Tongue (tissue), 2 donors: Measurements from ENCODE around the gene RAB10. TPM values are rescaled to one million over a fixed set of nuclear protein-coding genes. Genes with fewer than 3 reads are reported as not detected.
A peak's percentile ranks its signal among the peaks of the same experiment; 100 is the strongest.
"Not testable (repeated sequence)": the region's sequence is repeated elsewhere in the genome, so short reads cannot be mapped to it uniquely, and the experiment has no call there.

Experiments
- DNase-seq: peaks from one replicate; pipeline ENCODE4 v3.0.0-alpha.2; 2015
- total RNA-seq: library from RNA; depleted of rRNA; stranded (reverse); fragments of >200 nt; gene quantifications from one replicate; pipeline ENCODE4 v1.2.3, GENCODE V29; 2014

Gene RAB10
- total RNA-seq, 1 donor from 2014 or later: 96.6 TPM

DNA sequence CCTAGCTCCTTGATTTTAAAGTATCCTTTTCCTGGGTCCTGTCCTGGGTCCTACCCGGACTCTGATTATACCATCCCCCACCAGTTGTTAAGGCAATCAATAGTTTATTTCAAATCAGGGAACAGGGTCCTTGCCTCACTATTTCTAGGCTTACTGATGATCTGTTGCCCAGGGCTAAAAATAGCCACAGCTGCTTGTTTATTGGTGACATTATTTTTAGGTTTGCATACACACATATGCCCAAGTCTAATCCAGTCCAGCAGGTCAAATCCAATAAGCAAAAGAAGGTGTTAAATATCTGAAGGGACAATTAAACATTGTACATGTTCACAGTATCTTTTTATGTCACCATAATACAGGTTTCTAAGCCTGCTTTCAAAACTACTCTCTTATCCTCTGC, 66.0 kb downstream of the RAB10 start:
- DNase-seq: peak; percentile 53

DNA sequence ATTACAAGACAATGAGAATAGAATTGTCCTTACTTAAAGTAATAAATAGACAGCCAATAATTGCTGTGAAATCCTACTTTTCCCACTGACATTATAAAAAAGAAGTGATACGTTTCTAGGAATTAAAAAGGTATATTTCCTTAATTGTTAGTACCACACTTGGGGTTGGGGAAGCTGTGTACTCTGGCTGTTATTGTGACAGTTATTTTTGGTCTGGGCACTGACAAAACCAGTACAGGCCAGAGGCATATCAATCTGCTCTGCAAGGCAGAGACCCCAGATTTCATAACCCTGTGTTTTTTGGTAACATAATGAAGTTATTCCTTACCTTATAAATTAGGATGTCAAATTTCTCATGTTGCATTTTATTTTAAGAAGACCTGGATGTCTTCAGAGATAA, 66.5 kb downstream of the RAB10 start:
- DNase-seq: no peak

DNA sequence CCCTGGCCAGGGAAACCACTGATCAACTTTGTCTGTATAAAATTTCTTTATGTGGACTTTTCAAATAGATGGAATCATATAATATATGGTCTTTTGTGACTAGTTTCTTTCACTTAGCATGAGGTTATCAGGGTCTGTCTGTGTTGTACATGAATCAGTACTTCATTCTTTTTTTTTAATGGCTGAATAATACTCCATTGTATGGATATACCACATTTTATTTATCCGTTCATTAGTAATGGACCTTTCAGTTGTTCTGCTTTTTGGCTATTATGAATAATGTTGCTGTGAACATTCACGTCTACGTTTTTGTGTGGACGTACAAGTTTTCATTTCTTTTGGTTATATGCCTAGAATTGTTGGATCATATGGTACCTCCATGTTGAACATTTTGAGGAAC, 69.9 kb downstream of the RAB10 start:
- DNase-seq: no peak

DNA sequence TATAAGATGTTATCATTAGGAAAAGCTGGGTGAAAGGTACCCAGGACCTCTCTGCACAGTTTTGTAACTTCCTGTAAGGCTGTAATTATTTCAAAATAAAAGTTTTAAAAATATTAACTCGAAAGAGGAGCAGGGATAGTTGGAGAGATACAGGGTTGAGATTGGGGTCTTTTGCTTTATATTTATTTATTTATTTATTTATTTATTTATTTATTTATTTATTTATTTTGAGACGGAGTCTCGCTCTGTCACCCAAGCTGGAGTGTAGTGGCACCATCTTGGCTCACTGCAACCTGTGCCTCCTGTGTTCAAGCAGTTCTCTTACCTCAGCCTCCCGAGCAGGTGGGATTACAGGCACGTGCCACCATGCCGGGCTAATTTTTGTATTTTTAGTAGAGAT, 74.8 kb downstream of the RAB10 start:
- not testable (repeated sequence) for DNase-seq

DNA sequence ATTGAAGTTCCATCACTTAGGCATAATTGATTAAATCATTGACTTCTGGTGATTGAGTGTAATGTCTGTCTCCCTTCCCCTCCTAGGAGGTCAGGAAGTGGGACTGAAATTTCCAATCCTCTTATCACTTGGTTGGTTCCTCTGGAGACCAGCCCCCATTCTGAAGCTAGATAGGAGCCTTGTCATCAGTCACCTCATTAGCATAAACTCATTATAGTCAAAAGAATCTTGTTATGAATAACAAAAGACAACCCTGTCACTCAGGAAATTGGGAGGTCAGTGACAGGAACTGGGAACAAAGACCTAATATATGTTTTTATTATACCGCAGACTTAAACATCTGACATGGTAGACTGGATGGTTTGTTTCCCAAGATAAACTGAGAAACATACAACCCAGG, 78.3 kb downstream of the RAB10 start:
- DNase-seq: no peak

DNA sequence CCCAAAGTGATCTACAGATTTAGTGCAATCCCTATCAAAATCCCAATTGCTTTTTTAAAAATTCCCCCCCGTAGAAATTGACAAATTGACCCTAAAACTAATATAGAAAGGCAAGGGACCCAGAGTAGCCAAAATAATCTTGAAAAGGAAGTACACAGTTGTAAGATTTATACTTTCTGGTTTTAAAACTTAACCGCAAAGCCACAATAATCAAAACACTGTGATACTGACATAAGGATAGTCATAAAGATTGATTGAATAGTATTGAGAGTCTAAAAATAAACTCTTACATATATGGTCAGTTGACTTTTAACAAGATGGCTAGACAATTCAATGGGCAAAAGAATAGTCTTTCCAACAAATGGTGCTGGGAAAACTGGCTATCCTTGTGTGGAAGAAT, 80.3 kb downstream of the RAB10 start:
- DNase-seq: no peak

DNA sequence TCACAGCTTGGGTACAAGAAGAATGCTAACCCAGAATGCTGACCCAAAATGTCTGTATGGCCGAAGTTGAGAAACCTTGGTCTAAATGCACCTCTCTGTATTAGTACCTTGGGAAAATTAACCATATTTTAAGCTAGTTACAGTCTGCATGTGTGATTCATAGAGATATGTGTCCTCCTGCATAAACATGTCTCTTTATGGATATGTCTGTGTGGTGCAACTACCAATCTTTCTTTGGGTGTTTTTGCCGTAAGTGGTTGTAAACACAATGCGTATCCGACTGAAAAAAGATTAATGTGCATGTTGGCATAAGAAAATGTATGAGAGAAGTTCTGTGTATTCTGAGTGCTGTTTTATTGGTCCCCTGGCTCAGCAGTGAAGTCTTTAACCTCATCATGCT, 84.8 kb downstream of the RAB10 start:
- DNase-seq: no peak

DNA sequence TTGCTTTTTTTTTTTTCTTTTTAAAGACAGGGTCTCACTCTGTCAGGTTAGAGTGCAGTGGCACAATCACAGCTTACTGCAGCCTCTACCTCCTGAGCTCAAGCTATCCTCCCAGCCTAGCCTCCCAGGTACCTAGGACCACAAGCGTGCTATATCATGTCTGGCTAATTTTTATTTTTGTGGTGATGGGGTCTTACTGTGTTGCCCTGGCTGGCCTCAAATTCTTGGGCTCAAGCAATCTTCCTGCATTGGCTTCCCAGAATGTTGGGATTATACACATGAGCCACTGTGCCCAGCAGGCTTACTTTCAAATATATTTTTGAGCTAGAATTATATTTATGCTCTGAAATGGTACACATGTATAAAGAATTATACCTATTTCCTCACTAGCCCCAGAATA, 85.6 kb downstream of the RAB10 start:
- no peak for DNase-seq

DNA sequence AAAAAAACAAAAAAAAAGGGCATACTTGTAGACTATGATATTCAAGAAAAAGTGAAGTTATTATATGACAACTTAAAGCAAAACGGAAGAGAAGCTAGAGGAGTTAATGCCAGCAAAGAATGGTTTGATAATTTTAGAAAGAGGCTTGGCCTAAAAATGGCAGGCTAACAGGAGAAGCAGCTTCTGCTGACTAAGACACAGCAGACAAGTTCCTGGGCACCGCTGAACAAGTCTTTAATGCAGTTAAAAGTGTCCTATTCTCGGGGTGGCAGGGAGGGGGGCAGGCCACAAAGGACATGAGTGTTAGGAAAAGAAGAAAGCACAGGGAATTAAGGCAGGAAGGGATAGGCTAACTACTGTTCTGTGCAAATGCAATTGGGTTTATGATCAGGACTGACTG, 88.7 kb downstream of the RAB10 start:
- DNase-seq: no peak

DNA sequence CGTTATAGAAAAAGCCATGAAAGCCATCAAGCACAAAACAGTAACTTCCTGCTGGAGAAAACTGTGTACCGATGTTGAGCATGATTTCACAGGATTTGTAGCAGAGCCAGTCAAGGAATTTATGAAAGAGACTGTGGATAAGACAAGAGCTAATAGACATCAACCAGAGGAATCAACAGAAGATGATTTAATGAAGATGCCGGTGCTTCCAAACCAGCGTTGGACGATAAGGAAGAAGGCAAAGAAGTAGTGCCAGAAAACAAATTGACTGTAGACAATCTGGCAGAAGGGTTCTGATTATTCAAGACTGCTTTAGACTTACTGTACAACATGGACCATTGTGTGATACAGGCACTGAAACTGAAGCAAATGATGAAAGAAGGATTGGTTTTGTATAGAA, 89.5 kb downstream of the RAB10 start:
- DNase-seq: no peak

DNA sequence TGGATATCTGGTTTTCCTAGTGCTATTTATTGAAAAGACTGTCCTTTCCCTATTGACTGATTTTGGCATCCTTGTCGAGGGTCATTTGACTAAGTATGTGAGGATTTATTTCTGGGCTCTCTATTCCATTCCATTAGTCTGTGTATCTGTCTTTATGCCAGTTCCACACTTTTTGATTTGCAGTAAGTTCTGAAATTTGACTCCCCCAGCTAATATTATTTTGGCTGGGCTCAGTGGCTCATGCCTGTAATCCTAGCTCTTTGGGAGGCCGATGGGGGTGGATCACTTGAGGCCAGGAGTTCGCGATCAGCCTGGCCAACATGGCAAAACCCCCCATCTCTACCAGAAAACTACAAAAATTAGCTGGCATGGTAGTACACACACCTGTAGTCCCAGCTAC, 92.2 kb downstream of the RAB10 start:
- DNase-seq: peak; percentile 17

DNA sequence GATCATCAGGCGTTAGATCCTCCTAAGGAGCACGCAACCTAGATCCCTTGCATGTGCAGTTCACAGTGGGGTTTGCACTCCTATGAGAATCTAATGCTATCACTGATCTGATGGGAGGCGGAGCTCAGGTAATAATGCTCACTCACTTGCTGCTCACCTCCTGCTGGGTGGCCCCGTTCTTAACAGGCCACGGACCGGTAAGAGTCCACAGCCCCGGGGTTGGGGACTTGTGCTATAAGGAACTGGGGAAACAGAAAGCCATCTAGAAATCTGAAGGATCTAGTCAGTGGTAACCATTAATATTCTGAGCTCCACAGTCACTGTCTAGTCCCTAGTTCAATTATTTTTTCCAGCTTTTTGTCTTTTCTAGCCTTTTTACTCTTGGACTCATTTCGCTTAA, 94.3 kb downstream of the RAB10 start:
- no peak for DNase-seq

DNA sequence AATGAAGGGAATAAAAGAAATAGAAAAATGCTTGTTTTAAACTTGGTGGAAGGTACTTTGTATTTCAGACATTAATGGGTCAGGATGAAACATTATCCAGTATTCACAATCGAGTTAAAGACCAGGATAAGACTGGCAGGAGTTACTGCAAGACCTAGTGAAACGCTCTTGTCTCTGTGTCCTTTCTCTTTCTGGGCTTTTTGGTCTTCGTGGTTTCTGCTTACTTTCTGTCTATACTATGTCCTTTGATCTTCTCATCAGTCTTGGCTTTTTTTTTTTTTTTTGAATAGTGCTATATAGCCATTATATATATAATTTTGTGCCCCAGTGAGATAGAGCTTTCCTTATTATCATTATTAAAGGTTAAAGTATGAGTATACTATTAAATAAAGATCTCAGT, 96.9 kb downstream of the RAB10 start:
- no peak for DNase-seq

DNA sequence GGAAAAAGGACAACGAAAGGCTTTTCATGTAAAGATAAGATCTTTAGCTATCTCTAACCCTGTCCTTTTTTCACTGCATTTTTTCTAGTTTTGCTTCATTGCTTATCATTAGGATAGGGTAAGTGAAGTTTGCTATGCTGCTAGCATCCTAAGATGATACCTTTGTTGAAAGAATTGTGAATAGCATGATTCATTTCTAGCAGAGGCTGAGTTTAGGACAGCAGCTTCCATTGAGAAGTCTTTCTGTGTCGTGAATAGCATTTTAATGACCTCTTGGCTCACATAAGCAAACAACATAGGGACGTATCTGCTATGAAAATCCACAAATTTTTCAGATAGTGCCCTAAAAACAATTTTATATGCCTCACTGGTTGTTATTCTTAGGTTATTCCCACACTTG, 102.6 kb downstream of the RAB10 start:
- DNase-seq: no peak

DNA sequence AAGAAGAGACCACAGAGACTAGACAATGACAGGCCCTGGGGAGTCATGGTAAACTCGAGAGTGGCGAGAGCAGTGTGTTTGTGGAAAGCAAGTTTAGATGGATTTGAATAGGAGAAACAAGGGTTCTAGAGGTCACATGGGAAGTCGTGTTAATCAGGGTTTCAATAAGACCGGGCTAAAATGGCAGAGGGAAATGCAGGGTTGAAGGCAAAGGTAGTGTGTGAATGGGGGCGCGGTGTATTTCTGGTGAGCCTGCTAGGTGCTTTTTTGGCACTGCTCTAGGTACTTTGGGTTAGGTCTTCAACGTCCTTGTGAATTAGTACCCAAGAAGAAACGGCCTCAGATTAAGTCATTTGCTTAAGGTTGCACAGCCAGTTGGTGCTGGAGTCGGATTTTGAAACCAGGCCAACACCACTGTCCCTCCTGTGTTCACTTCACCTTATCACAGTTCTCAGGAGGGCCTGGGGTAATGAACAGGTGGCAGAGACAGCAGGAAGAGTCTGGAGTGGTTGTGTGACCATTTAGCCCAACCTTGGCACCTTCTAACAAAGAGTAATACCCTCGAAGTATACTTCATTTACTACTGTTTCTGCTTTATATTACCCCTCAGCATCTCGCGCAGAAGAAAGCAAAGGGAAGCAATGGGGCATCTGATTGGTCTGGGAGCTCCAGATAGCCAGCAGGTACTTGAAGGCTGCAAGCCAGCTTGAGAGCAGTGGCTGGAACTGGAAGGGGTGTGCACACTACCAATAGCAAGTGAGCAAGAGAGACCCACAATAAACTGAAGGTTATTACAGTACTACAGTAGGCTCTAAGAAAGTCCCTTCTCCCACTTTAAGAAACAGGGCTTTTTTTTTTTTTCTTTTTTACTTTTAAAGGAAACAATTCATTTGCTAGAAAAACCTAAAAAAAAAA, 105.6 kb downstream of the RAB10 start:
- DNase-seq: peak; percentile 5

DNA sequence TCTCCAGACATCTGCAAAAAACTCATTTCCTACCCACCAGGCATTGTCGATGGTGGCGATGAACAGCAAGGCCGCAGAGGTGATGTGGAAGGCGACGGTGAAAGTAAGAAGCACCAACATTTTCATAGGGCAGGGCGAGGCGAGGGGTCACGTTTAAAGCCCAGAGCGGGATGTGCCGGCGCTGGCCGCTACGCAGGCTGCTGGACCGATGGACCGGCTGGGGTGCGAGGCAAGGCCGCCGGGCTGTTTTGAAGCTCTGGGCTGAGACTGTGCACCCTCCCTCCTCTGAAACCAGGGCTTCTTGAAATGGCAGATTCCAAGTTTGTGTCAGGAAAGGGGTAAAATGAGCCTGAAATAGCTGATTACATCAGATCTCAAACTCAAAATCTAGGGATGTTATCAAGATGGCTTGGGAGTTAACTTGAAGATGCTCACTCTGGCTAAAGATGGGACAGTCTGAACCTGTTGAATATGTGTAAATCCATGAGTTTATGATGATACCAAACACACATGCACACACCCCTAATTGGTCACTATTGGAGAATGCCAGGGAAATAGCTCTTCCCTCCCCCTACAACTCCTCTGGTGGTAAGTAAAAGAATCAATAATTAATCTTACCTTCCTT, 107.4 kb downstream of the RAB10 start:
- DNase-seq: no peak

DNA sequence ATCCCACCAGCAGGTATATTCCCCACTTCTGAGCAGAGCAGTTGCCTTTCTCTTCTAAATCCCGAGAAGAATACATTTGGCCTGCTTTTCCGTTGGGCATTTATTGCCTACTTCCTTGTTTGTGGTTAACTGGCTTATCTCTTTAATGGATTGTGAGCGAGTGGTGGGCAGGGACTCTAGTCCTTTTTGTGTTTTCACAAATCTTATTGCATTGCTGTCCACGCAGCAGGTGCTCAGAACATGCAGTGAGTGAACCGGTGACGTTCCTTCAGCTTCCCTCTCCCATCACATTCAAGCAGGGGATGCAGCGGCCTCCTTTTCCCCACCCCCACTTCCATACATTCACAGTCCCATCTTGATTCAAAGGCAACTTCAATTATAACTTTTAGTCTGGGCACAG, 110.1 kb downstream of the RAB10 start:
- no peak for DNase-seq

DNA sequence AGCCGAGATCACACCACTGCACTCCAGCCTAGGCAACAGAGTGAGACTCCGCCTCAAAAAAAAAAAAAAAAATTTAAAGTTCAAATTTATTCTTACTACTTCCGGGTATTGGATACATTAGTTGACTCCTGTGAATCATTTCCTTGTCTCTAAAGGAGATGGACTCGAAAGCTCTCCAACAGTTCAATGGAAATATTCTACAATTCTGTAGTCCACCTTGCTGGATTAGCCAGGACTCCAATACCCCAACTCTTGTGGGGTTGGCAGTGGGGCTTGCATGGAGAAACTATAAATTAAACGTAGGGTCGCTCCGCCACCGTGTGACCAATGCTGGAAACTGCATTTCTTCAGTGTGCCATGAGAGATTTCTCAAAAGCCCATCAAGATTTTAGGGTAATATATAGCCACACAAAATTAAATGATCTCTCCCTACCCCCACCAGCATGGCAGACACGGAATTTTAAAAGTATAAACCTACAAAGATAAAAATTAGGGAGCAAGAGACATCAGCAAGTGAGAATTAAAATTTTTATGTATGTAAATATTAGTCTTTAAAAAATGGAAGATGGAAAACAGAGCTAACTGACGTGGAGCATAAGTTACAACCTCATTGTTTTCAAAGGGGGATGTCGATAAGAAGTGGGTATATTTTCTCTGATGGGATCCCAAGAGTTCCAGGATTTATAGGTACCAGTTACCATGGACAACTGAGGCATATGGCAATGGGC, 111.2 kb downstream of the RAB10 start:
- DNase-seq: peak; percentile 78

DNA sequence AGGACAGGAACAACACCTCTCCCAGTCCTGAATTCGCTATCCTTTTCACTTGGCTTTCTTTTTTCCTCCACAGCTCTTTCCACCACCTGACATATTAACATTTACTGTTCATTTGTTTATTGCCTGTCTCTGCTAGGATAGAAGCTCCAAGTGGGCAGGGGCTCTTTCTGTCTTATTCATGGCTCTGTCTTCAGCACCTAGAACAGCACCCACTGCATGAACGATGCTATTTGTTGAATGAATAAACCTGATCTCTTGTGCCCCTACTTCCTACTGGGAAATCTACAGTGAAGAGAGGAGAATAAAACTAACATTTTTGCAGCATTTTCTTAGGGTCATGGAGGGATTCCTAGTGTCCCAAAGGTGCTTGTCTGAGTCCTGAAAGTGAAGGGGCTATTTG, 114.6 kb downstream of the RAB10 start:
- DNase-seq: no peak

DNA sequence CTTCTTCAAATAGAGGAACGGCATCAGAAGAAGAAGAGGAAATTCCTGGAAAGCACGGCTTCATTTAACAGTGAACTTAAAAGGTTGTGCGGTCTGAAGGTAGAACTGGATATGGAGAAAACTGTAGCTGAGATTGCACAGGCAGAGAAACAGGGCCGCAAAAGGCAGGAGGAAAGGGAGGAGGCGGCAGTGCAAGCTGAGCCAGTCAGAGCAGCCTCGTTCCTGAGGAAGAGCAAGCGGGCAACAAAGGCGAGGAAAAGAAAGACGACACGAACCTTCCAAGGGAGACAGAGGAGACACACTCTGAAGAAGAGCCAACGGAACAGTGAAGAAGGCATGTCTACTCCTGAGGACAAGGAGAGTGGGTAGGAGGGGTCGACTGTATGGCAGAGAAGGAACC, 116.4 kb downstream of the RAB10 start:
- DNase-seq: no peak

DNA sequence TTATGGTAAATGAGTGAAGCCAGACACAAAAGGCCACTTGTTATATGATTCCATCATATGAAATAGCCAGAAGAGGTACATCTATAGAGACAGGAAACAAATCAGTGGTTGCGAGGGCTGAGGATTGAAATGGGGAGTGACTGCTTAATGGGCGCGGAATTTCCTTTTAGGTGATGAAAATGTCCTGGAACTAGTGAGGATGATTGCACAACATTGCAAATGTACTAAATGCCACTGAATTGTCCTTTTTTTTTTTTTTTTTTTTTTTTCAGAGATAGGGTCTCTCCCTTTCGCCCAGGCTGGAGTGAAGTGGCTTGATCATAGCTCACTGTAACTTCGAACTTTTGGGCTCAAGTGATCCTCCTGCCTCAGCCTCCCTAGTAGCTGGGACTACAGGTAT, 123.7 kb downstream of the RAB10 start:
- DNase-seq: no peak

DNA sequence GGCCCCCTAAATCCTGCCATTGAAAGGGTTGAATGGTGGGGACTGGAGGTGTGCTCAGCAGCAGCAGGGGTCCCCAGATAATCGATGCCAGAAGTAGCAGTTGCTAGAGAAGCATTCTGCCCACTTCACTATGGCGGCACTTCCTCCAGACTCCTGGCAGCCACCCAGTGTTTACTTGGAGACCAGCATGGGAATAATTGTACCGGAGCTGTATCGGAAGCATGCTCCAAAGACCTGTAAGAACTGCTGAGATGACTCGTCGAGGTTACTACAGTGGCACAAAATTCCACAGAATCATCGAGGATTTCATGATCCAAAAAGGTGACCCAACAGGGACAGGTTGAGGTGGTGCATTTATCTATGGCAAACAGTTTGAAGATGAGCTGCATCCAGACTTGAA, 128.0 kb downstream of the RAB10 start:
- DNase-seq: no peak

DNA sequence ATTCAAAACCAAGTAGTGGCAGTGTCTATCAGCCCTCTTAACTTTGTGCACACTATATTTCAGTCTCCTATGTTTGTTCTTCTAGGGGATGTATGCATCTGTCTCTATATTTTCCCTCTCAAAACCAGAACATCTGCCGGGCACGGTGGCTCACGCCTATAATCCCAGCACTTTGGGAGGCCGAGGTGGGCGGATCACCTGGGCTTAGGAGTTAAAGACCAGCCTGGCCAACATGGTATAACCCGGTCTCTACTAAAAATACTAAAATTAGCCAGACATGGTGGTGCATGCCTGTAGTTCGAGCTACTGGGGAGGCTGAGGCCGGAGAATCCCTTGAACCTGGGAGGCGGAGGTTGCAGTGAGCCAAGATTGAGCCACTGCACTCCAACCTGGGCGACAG, 129.1 kb downstream of the RAB10 start:
- no peak for DNase-seq
